HCT116 (cell line): ENCODE measurements around the gene PPP1R14C. TPM values are rescaled to one million over a fixed set of nuclear protein-coding genes. Genes with fewer than 3 reads are reported as not detected.

ENCODE experiments used
- ATAC-seq: fragments of 200-7000 bp; cut with Tn5 transposase; 2 replicates; pipeline ENCODE4 v1.9.1; 2020; ENCODE audit warnings: mild to moderate bottlenecking, moderate library complexity
- BruUV-seq: library from RNA; stranded (reverse); fragments of 400-500 nt; replicated peaks from 2 replicates; lab custom pipeline; 2021; lab: Mats Ljungman, UMichigan
- CTCF ChIA-PET: fragments of 300-600 bp; sonication (Branson Sonifier 250); formaldehyde crosslinking; loops from one replicate; lab custom pipeline; 2021; ENCODE audit warnings: antibody characterized with exemption; lab: Charles Lee
- POLR2A ChIA-PET: fragments of 300-600, 350-600 bp; sonication (Branson Sonifier 250); formaldehyde crosslinking; loops from one replicate; lab custom pipeline; 2021; ENCODE audit warnings: antibody characterized with exemption; lab: Charles Lee
- RAD21 ChIA-PET, 2 experiments: fragments of 300-600 bp; sonication (Branson Sonifier 250); formaldehyde crosslinking; loops; one replicate each; lab custom pipeline; 2023; ENCODE audit warnings: low total read pairs in 2 of 2; ENCODE audit not compliant: uncharacterized antibody in 2 of 2, unreplicated experiment in 2 of 2, low non-redundant PET in 1 of 2; lab: Charles Lee
- DNase-seq: peaks from one replicate; pipeline ENCODE4 v3.0.0-alpha.2; 2010; ENCODE audit warnings: low read depth, low spot score
- H2AFZ ChIP-seq: fragments of 200-600 bp; shearing (Covaris generic), sonication (generic); 2 replicates; pipeline ENCODE4 v1.6.1; 2017; ENCODE audit warnings: low read depth, mixed run types, mixed read lengths, antibody characterized with exemption, low read length; ENCODE audit not compliant: poor library complexity, severe bottlenecking
- H3K27ac ChIP-seq: 2 replicates; pipeline ENCODE4 v1.5.1; 2012; ENCODE audit warnings: low read depth, low read length
- H3K27me3 ChIP-seq: fragments of 200-600 bp; sonication (generic); 2 replicates; pipeline ENCODE4 v1.6.1; 2016; ENCODE audit warnings: mixed run types, low read length, mixed read lengths; ENCODE audit not compliant: insufficient read depth
- H3K36me3 ChIP-seq, 2 experiments: fragments of 200-500 bp in 1 of 2; fragments of 200-600 bp in 1 of 2; sonication (Bioruptor generic) in 1 of 2; sonication (generic) in 1 of 2; 2 replicates each; pipeline versions ENCODE4 v1.5.1 to v1.6.1; 2014 to 2016; ENCODE audit warnings: low read length in 2 of 2, inconsistent platforms in 1 of 2, mixed read lengths in 1 of 2, mixed run types in 1 of 2; ENCODE audit not compliant: insufficient read depth in 2 of 2, control insufficient read depth in 1 of 2
- H3K4me1 ChIP-seq, 2 experiments: fragments of 200-600 bp in 1 of 2; sonication (generic) in 1 of 2; 2 replicates each; pipeline versions ENCODE4 v1.5.1 to v1.6.1; 2012 to 2017; ENCODE audit warnings: low read length in 2 of 2, inconsistent platforms in 1 of 2, mild to moderate bottlenecking in 1 of 2, mixed read lengths in 1 of 2, mixed run types in 1 of 2, moderate library complexity in 1 of 2; ENCODE audit not compliant: insufficient read depth in 2 of 2, control insufficient read depth in 1 of 2
- H3K4me2 ChIP-seq: fragments of 200-600 bp; sonication (generic); 2 replicates; pipeline ENCODE4 v1.6.1; 2017; ENCODE audit warnings: mixed run types, low read length, mixed read lengths
- H3K4me3 ChIP-seq, 2 experiments: fragments of 200-600 bp in 1 of 2; sonication (generic) in 1 of 2; replicated peaks in 1 of 2; 2 replicates each; pipeline ENCODE4 v1.5.1; 2011 to 2016; ENCODE audit warnings: low read length in 2 of 2, control low read depth in 1 of 2, low read depth in 1 of 2, mild to moderate bottlenecking in 1 of 2, mixed read lengths in 1 of 2, mixed run types in 1 of 2
- H3K79me2 ChIP-seq: fragments of 200-600 bp; sonication (generic); 2 replicates; pipeline ENCODE4 v1.6.1; 2017; ENCODE audit warnings: mild to moderate bottlenecking, mixed run types, low read length, moderate library complexity, mixed read lengths; ENCODE audit not compliant: insufficient read depth
- H3K9ac ChIP-seq: fragments of 200-600 bp; sonication (generic); 2 replicates; pipeline ENCODE4 v1.6.1; 2016; ENCODE audit warnings: low read length, mixed read lengths
- H3K9me2 ChIP-seq: fragments of 200-600 bp; sonication (generic), shearing (Covaris generic); 2 replicates; pipeline ENCODE4 v1.6.1; 2017; ENCODE audit warnings: mixed run types, mild to moderate bottlenecking, moderate library complexity; ENCODE audit not compliant: insufficient read depth
- H3K9me3 ChIP-seq, 2 experiments: fragments of 200-500 bp in 1 of 2; fragments of 200-600 bp in 1 of 2; sonication (Bioruptor generic) in 1 of 2; sonication (generic) in 1 of 2; 2 replicates each; pipeline ENCODE4 v1.6.1; 2014 to 2017; ENCODE audit warnings: low read length in 2 of 2, mixed read lengths in 2 of 2, inconsistent platforms in 1 of 2, low read depth in 1 of 2, mild to moderate bottlenecking in 1 of 2, mixed run types in 1 of 2, moderate library complexity in 1 of 2; ENCODE audit not compliant: control insufficient read depth in 1 of 2, insufficient read depth in 1 of 2
- H4K20me1 ChIP-seq: fragments of 200-600 bp; sonication (generic), shearing (Covaris generic); 2 replicates; pipeline ENCODE4 v1.6.1; 2017; ENCODE audit warnings: mixed run types, mild to moderate bottlenecking, moderate library complexity; ENCODE audit not compliant: insufficient read depth
- CBX3 ChIP-seq: IDR thresholded peaks from 2 replicates; pipeline ENCODE4 v1.6.1; 2012; ENCODE audit warnings: low read depth
- CEBPB ChIP-seq: IDR thresholded peaks from 2 replicates; pipeline ENCODE4 v1.6.1; 2012; ENCODE audit warnings: low read depth
- CTCF ChIP-seq, 3 experiments: fragments of 200-600 bp in 1 of 3; sonication (generic) in 1 of 3; IDR thresholded peaks in 2 of 3; conservative IDR thresholded peaks in 1 of 3; 2 replicates each; pipeline ENCODE4 v1.5.1; 2012 to 2017; ENCODE audit warnings: low read depth in 2 of 3, low read length in 2 of 3, antibody characterized with exemption in 1 of 3, borderline replicate concordance in 1 of 3, control low read depth in 1 of 3, mild to moderate bottlenecking in 1 of 3, mixed read lengths in 1 of 3, mixed run types in 1 of 3, moderate library complexity in 1 of 3; ENCODE audit not compliant: insufficient read depth in 1 of 3
- FOSL1 ChIP-seq: IDR thresholded peaks from 2 replicates; pipeline ENCODE4 v1.6.1; 2012; ENCODE audit warnings: low read depth
- JUND ChIP-seq: IDR thresholded peaks from 2 replicates; pipeline ENCODE4 v1.6.1; 2012
- REST ChIP-seq: IDR thresholded peaks from 2 replicates; pipeline ENCODE4 v1.6.1; 2012; ENCODE audit warnings: low read depth
- SRF ChIP-seq: IDR thresholded peaks from 2 replicates; pipeline ENCODE4 v1.6.1; 2012; ENCODE audit warnings: low read depth
- TCF7L2 ChIP-seq: IDR thresholded peaks from 2 replicates; pipeline ENCODE4 v1.7.0; 2011; ENCODE audit warnings: borderline replicate concordance, inconsistent platforms; ENCODE audit not compliant: insufficient read depth, insufficient read length; ENCODE audit errors: extremely low read depth
- YY1 ChIP-seq: IDR thresholded peaks from 2 replicates; pipeline ENCODE4 v1.6.1; 2011; ENCODE audit warnings: low read length, low read depth, moderate library complexity, mild to moderate bottlenecking; ENCODE audit not compliant: insufficient replicate concordance; ENCODE audit errors: extremely low read depth
- intact Hi-C: fragments of 100-400 bp; cut with micrococcal nuclease; formaldehyde crosslinking; loops from 2 replicates; pipeline ENCODE4 v1.10.0; 2022
- total RNA-seq: library from RNA; stranded (reverse); gene quantifications from one replicate; pipeline ENCODE4 v1.2.1, GENCODE V29; 2021; ENCODE audit not compliant: unreplicated experiment
- TF ChIP-seq, protein P1 (sequence below): IDR thresholded peaks from 2 replicates; pipeline ENCODE4 v1.6.1; 2012
- TF ChIP-seq, protein P2 (sequence below): IDR thresholded peaks from 2 replicates; pipeline ENCODE4 v1.6.1; 2011; ENCODE audit warnings: mild to moderate bottlenecking, low read length, moderate library complexity; ENCODE audit not compliant: insufficient replicate concordance; ENCODE audit errors: extremely low read depth

PPP1R14C gene
- total RNA-seq, 1 experiment from 2014 or later: 7.8 TPM

GRCh38 chr6:150260931-150261330 is 118.1 kb downstream of the PPP1R14C start:
- no peak overlapping the region for H3K4me3 ChIP-seq
- no peak overlapping the region for H2AFZ ChIP-seq
- no peaks in the 10 kb centered on the region for H3K9me2 ChIP-seq
- ChIA-PET CTCF (no interaction called here), POLR2A (no interaction called here), RAD21 (no interaction called here)
- no peaks in the 10 kb centered on the region for H4K20me1 ChIP-seq
- no TSS peak for BruUV-seq
- TF ChIP-seq, protein P1, sequence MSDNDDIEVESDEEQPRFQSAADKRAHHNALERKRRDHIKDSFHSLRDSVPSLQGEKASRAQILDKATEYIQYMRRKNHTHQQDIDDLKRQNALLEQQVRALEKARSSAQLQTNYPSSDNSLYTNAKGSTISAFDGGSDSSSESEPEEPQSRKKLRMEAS: no peak
- TF ChIP-seq, protein P2, sequence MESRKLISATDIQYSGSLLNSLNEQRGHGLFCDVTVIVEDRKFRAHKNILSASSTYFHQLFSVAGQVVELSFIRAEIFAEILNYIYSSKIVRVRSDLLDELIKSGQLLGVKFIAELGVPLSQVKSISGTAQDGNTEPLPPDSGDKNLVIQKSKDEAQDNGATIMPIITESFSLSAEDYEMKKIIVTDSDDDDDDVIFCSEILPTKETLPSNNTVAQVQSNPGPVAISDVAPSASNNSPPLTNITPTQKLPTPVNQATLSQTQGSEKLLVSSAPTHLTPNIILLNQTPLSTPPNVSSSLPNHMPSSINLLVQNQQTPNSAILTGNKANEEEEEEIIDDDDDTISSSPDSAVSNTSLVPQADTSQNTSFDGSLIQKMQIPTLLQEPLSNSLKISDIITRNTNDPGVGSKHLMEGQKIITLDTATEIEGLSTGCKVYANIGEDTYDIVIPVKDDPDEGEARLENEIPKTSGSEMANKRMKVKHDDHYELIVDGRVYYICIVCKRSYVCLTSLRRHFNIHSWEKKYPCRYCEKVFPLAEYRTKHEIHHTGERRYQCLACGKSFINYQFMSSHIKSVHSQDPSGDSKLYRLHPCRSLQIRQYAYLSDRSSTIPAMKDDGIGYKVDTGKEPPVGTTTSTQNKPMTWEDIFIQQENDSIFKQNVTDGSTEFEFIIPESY: no peak
- TF ChIP-seq SRF: no peak
- H3K9me3 ChIP-seq: no peaks in the 10 kb centered on the region
- no peak overlapping the region for H3K27ac ChIP-seq
- ATAC-seq: no peak
- intact Hi-C loops: no loop called here
- H3K36me3 ChIP-seq: no peaks in the 10 kb centered on the region
- H3K27me3 ChIP-seq: no peaks in the 10 kb centered on the region
- H3K4me1 ChIP-seq: peaks cover 0 to 13% of the 10 kb centered on the region in 2 experiments; a peak in 1 of 4 replicates
- no peaks in the 10 kb centered on the region for H3K79me2 ChIP-seq
- no peak overlapping the region for H3K4me2 ChIP-seq
- no peak for DNase-seq
- no peak overlapping the region for H3K9ac ChIP-seq

GRCh38 chr6:150261997-150262697 is 119.3 kb downstream of the PPP1R14C start:
- no peak for ATAC-seq
- Histone ChIP-seq H3K27me3 (no peaks in the 10 kb centered on the region), H3K27ac (no peak overlapping the region), H3K9me2 (no peaks in the 10 kb centered on the region), H4K20me1 (no peaks in the 10 kb centered on the region), H3K4me3 (no peak overlapping the region), H3K36me3 (no peaks in the 10 kb centered on the region), H3K4me2 (no peak overlapping the region), H3K79me2 (no peaks in the 10 kb centered on the region), H2AFZ (no peak overlapping the region), H3K9me3 (no peaks in the 10 kb centered on the region), H3K9ac (no peak overlapping the region), H3K4me1 (peaks cover 0 to 5% of the 10 kb centered on the region in 2 experiments; a peak in 2 of 4 replicates)
- intact Hi-C loops: no loop called here
- BruUV-seq: no TSS peak
- ChIA-PET RAD21 (no interaction called here), POLR2A (no interaction called here), CTCF (no interaction called here)
- DNase-seq: no peak
- TF ChIP-seq SRF (no peak), CEBPB (no peak), CTCF (IDR thresholded peaks at IDR 0.05 in 2 of 3, conservative IDR thresholded peaks at IDR 0.05 in 1 of 3; ENCODE audit: borderline replicate concordance in 1 of 3, insufficient read depth in 1 of 3, low read depth in 2 of 3, low read length in 2 of 3) (no peak), REST (no peak), YY1 (no peak), FOSL1 (no peak), TCF7L2 (no peak), JUND (no peak), CBX3 (no peak)
